Body of pancreas (tissue), 4 donors: Measurements from ENCODE around the gene TRAM2. TPM values are rescaled to one million over a fixed set of nuclear protein-coding genes. Genes with fewer than 3 reads are reported as not detected.

ENCODE experiments used
- ATAC-seq: fragments of 150-250 bp; one replicate; pipeline ENCODE4 v1.9.1; 2016
- DNase-seq, 4 donors: peaks; one replicate each; pipeline ENCODE4 v3.0.0-alpha.2; 2019
- H3K27ac ChIP-seq, 4 donors: fragments of 200-600 bp; sonication (generic); 1 replicate in 3 of 4; 2 replicates in 1 of 4; pipeline versions ENCODE4 v1.5.1 to v1.6.1; 2016 to 2019; ENCODE audit warnings: mild to moderate bottlenecking in 1 of 4, mixed read lengths in 1 of 4, moderate library complexity in 1 of 4
- H3K27me3 ChIP-seq, 2 donors: fragments of 200-600 bp; sonication (generic); one replicate each; pipeline ENCODE4 v1.6.0; 2016; ENCODE audit warnings: mild to moderate bottlenecking in 1 of 2
- H3K36me3 ChIP-seq, 2 donors: fragments of 200-600 bp; sonication (generic); replicated peaks in 1 of 2; 2 replicates each; pipeline ENCODE4 v1.5.1; 2016; ENCODE audit warnings: low read depth in 2 of 2; ENCODE audit not compliant: insufficient read depth in 1 of 2
- H3K4me1 ChIP-seq: fragments of 200-600 bp; sonication (generic); one replicate; pipeline ENCODE4 v1.6.0; 2016
- H3K4me3 ChIP-seq, 2 donors: fragments of 200-600 bp; sonication (generic); 1 replicate in 1 of 2; 2 replicates in 1 of 2; pipeline ENCODE4 v1.5.1; 2016 to 2019
- H3K9me3 ChIP-seq, 3 donors: fragments of 200-600 bp; sonication (generic); 1 replicate in 2 of 3; 2 replicates in 1 of 3; pipeline ENCODE4 v1.5.1; 2016
- CTCF ChIP-seq, 7 experiments: fragments of 450-650 bp in 4 of 7; fragments of 200-600 bp in 3 of 7; sonication (generic) in 3 of 7; IDR thresholded peaks; one replicate each; pipeline ENCODE4 v1.5.1; 2016 to 2019; ENCODE audit warnings: antibody characterized with exemption in 7 of 7
- POLR2A ChIP-seq, 3 donors: fragments of 450-650 bp; IDR thresholded peaks; one replicate each; pipeline ENCODE4 v1.6.1; 2016; ENCODE audit warnings: antibody characterized with exemption in 3 of 3, mild to moderate bottlenecking in 2 of 3
- WGBS, 2 donors: methylation state at CpG; one replicate each; pipeline ENCODE4 v1.1.5; 2017; 5-methylcytosine and 5-hydroxymethylcytosine counted together
- intact Hi-C: fragments of 100-400 bp; cut with DNase I; formaldehyde crosslinking; loops from one replicate; pipeline ENCODE4 v1.15.1; 2023
- total RNA-seq, 2 donors: library from RNA; depleted of rRNA; stranded (reverse); fragments of >200 nt; gene quantifications; one replicate each; pipeline ENCODE4 v1.1.0, GENCODE V29; 2016

The TRAM2 gene
- total RNA-seq, 2 donors from 2014 or later = 6.7 to 7.9 TPM

GRCh38 chr6:52557389-52558265, 19.2 kb downstream of the TRAM2 start:
- ATAC-seq (no peak), DNase-seq (no peak)
- H3K4me3 ChIP-seq = no peak overlapping the region
- no peaks in the 10 kb centered on the region for H3K36me3 ChIP-seq
- H3K27ac ChIP-seq = no peak overlapping the region
- peaks cover 8% of the 10 kb centered on the region for H3K4me1 ChIP-seq
- no peaks in the 10 kb centered on the region for H3K27me3 ChIP-seq
- no peaks in the 10 kb centered on the region for H3K9me3 ChIP-seq
- intact Hi-C loops = no loop called here
- 74 to 79% methylated on average over 11 of the region's 11 CpGs for WGBS, 2 donors
- TF ChIP-seq POLR2A (IDR thresholded peaks at IDR 0.05) (no peak), CTCF (IDR thresholded peaks at IDR 0.05) (no peak)

GRCh38 chr6:52555518-52556233, 21.2 kb downstream of the TRAM2 start:
- no peak for ATAC-seq
- Histone ChIP-seq H3K9me3 (no peaks in the 10 kb centered on the region), H3K27ac (no peak overlapping the region), H3K4me3 (no peak overlapping the region), H3K36me3 (no peaks in the 10 kb centered on the region), H3K27me3 (no peaks in the 10 kb centered on the region), H3K4me1 (peaks cover 26% of the 10 kb centered on the region)
- WGBS, 2 donors = 74 to 81% methylated on average over 5 of the region's 5 CpGs
- no peak for TF ChIP-seq POLR2A (IDR thresholded peaks at IDR 0.05)
- no peak for TF ChIP-seq CTCF (IDR thresholded peaks at IDR 0.05)
- intact Hi-C loops = no loop called here
- no peak for DNase-seq

- H3K36me3 ChIP-seq = no peaks in the 10 kb centered on the region
- no peak overlapping the region for H3K4me3 ChIP-seq
- H3K27ac ChIP-seq = no peak overlapping the region
- peaks cover 35% of the 10 kb centered on the region for H3K4me1 ChIP-seq
- intact Hi-C loops = no loop called here
- TF ChIP-seq POLR2A (IDR thresholded peaks at IDR 0.05) (no peak), CTCF (IDR thresholded peaks at IDR 0.05) (no peak)
- H3K9me3 ChIP-seq = no peaks in the 10 kb centered on the region
- DNase-seq (no peak), ATAC-seq (no peak)
- 94 to 95% methylated on average over 6 of the region's 6 CpGs for WGBS, 2 donors
- H3K27me3 ChIP-seq = no peaks in the 10 kb centered on the region
These were observed 22.1 kb downstream of the TRAM2 start for GRCh38 chr6:52554684-52555280.

GRCh38 chr6:52553719-52554118, 23.1 kb downstream of the TRAM2 start:
- H3K27me3 ChIP-seq = no peaks in the 10 kb centered on the region
- DNase-seq = no peak
- 62 to 68% methylated on average over 2 of the region's 2 CpGs for WGBS, 2 donors
- ATAC-seq = no peak
- intact Hi-C loops = no loop called here
- H3K4me3 ChIP-seq = no peak overlapping the region
- H3K4me1 ChIP-seq = peaks cover 36% of the 10 kb centered on the region
- H3K27ac ChIP-seq = no peak overlapping the region
- H3K9me3 ChIP-seq = no peaks in the 10 kb centered on the region
- TF ChIP-seq POLR2A (IDR thresholded peaks at IDR 0.05) (no peak), CTCF (IDR thresholded peaks at IDR 0.05) (no peak)
- H3K36me3 ChIP-seq = no peaks in the 10 kb centered on the region
